GM12864 (cell line): ENCODE results near the gene MAEA.

Experiments
- DNase-seq: peaks from one replicate; pipeline ENCODE4 v3.0.0-alpha.2; 2011; ENCODE audit warnings: low read depth
- H3K4me3 ChIP-seq: 2 replicates; pipeline ENCODE4 v1.5.1; 2011; ENCODE audit warnings: mild to moderate bottlenecking, low read depth, low read length, control low read depth
- CTCF ChIP-seq: IDR thresholded peaks from 2 replicates; pipeline ENCODE4 v1.5.1; 2011; ENCODE audit warnings: low read depth, mild to moderate bottlenecking, moderate library complexity, low read length, control low read depth, inconsistent platforms; ENCODE audit errors: missing control alignments

MAEA gene

GRCh38 chr4:1297456-1298325 lies 8.0 kb downstream of the MAEA start:
- no peak for DNase-seq
- TF ChIP-seq CTCF, result no peak
- no peak overlapping the region for H3K4me3 ChIP-seq

- H3K4me3 ChIP-seq, result no peak overlapping the region
- TF ChIP-seq CTCF, result no peak
- DNase-seq, result no peak
Measured at GRCh38 chr4:1298461-1298860, 8.8 kb downstream of the MAEA start.

- H3K4me3 ChIP-seq, result no peak overlapping the region
Measured at GRCh38 chr4:1299301-1299860, 9.7 kb downstream of the MAEA start.

GRCh38 chr4:1300466-1301455 lies 11.1 kb downstream of the MAEA start:
- DNase-seq, result no peak
- no peak for TF ChIP-seq CTCF
- no peak overlapping the region for H3K4me3 ChIP-seq

More at GRCh38 chr4:1299301-1299860, 9.7 kb downstream of the MAEA start:
- TF ChIP-seq CTCF, result no peak
- no peak for DNase-seq

- TF ChIP-seq CTCF, result no peak
- H3K4me3 ChIP-seq, result no peak overlapping the region
Measured at GRCh38 chr4:1302159-1302558, 12.5 kb downstream of the MAEA start.

GRCh38 chr4:1305261-1305711 lies 15.6 kb downstream of the MAEA start:
- no peak for DNase-seq
- no peak for TF ChIP-seq CTCF

More at GRCh38 chr4:1302159-1302558, 12.5 kb downstream of the MAEA start:
- no peak for DNase-seq

More at GRCh38 chr4:1305261-1305711, 15.6 kb downstream of the MAEA start:
- H3K4me3 ChIP-seq, result no peak overlapping the region
